H1 (cell line): Measurements from ENCODE around the gene DUSP1. TPM values are rescaled to one million over a fixed set of nuclear protein-coding genes. Genes with fewer than 3 reads are reported as not detected.

ENCODE experiments used
- CHD1 ChIP-seq: IDR thresholded peaks from 2 replicates; pipeline ENCODE4 v1.6.1; 2012; ENCODE audit warnings: low read depth, low read length, improper control_type of control experiment
- CREB1 ChIP-seq: IDR thresholded peaks from 2 replicates; pipeline ENCODE4 v1.6.1; 2012; ENCODE audit warnings: inconsistent platforms
- CTBP2 ChIP-seq: IDR thresholded peaks from 2 replicates; pipeline ENCODE4 v1.7.0; 2011; ENCODE audit warnings: borderline replicate concordance, mild to moderate bottlenecking, moderate library complexity, mixed read lengths, low read length; ENCODE audit not compliant: insufficient read depth, insufficient read length
- EP300 ChIP-seq, 2 experiments: IDR thresholded peaks; 1 replicate in 1 of 2; 2 replicates in 1 of 2; pipeline ENCODE4 v1.6.1; 2011 to 2012; ENCODE audit warnings: low read depth in 2 of 2, low read length in 2 of 2, mild to moderate bottlenecking in 2 of 2, borderline replicate concordance in 1 of 2, inconsistent platforms in 1 of 2, moderate library complexity in 1 of 2
- GTF2F1 ChIP-seq: IDR thresholded peaks from 2 replicates; pipeline ENCODE4 v1.6.1; 2012; ENCODE audit warnings: low read depth, low read length, improper control_type of control experiment, borderline replicate concordance
- MAFK ChIP-seq: IDR thresholded peaks from 2 replicates; pipeline ENCODE4 v1.6.1; 2012; ENCODE audit warnings: low read depth, mild to moderate bottlenecking, improper control_type of control experiment, low read length
- RFX5 ChIP-seq: IDR thresholded peaks from 2 replicates; pipeline ENCODE4 v1.6.1; 2011; ENCODE audit warnings: low read depth, low read length, improper control_type of control experiment, borderline replicate concordance
- ZNF274 ChIP-seq: IDR thresholded peaks from 2 replicates; pipeline ENCODE4 v1.7.0; 2012; ENCODE audit warnings: low read length, borderline replicate concordance; ENCODE audit errors: extremely low read depth
- polyA plus RNA-seq, 7 experiments: library from polyadenylated mRNA; depleted of rRNA in 3 of 7; stranded (reverse) in 5 of 7; unstranded in 2 of 7; fragments of >200 nt in 5 of 7; fragments of 200-250 nt in 2 of 7; gene quantifications; 1 replicate in 5 of 7; 2 replicates in 1 of 7; 4 replicates in 1 of 7; pipeline versions ENCODE4 v1.2.1 to v1.2.3, GENCODE V29; 2011 to 2013; ENCODE audit warnings: missing spikeins in 2 of 7, mixed read lengths in 2 of 7
- total RNA-seq: library from RNA; stranded (reverse); fragmentation: NEBNext Ultra II Directional; extraction: Animal tissue kit (Norgen Biotek cat#: 25700); gene quantifications from 2 replicates; pipeline ENCODE4 v1.2.1, GENCODE V29; 2021

DUSP1 gene
- total and polyA plus RNA-seq, 2 of the 8 experiments (the other 6 are each of a cell fraction or from before 2014, with no cell fraction given) = 6.5 to 11.7 TPM

GRCh38 chr5:172801179-172801671, 30.2 kb upstream of the DUSP1 start (continued):
- TF ChIP-seq CTBP2 = no peak
- no peak for TF ChIP-seq MAFK
- TF ChIP-seq CREB1 = no peak
- no peak for TF ChIP-seq EP300 (IDR thresholded peaks at IDR 0.05; ENCODE audit: borderline replicate concordance in 1 of 2, low read depth in 2 of 2, low read length in 2 of 2)
- no peak for TF ChIP-seq CHD1
- TF ChIP-seq ZNF274 = no peak
- TF ChIP-seq RFX5 = no peak
- TF ChIP-seq GTF2F1 = no peak
- TF ChIP-seq, all 59 proteins: peak for 0
